GM12873 (cell line): ENCODE measurements around the gene RECQL5.

Experiments used
- TF ChIP-seq, protein P1 (sequence below): IDR thresholded peaks from 2 replicates; pipeline ENCODE4 v1.5.1; 2012; ENCODE audit warnings: low read depth, mild to moderate bottlenecking, moderate library complexity, low read length, control low read depth; ENCODE audit not compliant: insufficient read depth; ENCODE audit errors: missing control alignments

RECQL5 gene

DNA sequence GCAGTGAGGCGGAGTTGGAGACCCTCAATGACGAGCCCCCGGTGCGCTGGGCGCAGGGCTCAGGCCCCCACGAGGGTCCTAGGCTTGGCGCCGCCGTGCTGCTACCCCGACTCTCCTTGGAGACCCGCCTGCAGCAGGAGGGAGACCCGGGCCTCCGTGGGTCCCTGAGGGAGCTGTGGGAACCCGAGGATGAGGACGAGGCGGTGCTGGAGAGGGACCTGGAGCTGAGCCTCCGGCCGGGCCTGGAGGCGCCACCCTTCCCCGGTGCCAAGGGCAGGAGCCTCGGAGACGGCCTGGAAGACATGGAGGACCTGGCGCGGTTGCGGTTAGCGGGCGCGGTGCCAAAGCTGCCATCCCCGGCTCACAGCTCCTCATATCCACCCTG, 77.0 kb downstream of the RECQL5 start:
- TF ChIP-seq, protein P1, sequence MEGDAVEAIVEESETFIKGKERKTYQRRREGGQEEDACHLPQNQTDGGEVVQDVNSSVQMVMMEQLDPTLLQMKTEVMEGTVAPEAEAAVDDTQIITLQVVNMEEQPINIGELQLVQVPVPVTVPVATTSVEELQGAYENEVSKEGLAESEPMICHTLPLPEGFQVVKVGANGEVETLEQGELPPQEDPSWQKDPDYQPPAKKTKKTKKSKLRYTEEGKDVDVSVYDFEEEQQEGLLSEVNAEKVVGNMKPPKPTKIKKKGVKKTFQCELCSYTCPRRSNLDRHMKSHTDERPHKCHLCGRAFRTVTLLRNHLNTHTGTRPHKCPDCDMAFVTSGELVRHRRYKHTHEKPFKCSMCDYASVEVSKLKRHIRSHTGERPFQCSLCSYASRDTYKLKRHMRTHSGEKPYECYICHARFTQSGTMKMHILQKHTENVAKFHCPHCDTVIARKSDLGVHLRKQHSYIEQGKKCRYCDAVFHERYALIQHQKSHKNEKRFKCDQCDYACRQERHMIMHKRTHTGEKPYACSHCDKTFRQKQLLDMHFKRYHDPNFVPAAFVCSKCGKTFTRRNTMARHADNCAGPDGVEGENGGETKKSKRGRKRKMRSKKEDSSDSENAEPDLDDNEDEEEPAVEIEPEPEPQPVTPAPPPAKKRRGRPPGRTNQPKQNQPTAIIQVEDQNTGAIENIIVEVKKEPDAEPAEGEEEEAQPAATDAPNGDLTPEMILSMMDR: no peak

DNA sequence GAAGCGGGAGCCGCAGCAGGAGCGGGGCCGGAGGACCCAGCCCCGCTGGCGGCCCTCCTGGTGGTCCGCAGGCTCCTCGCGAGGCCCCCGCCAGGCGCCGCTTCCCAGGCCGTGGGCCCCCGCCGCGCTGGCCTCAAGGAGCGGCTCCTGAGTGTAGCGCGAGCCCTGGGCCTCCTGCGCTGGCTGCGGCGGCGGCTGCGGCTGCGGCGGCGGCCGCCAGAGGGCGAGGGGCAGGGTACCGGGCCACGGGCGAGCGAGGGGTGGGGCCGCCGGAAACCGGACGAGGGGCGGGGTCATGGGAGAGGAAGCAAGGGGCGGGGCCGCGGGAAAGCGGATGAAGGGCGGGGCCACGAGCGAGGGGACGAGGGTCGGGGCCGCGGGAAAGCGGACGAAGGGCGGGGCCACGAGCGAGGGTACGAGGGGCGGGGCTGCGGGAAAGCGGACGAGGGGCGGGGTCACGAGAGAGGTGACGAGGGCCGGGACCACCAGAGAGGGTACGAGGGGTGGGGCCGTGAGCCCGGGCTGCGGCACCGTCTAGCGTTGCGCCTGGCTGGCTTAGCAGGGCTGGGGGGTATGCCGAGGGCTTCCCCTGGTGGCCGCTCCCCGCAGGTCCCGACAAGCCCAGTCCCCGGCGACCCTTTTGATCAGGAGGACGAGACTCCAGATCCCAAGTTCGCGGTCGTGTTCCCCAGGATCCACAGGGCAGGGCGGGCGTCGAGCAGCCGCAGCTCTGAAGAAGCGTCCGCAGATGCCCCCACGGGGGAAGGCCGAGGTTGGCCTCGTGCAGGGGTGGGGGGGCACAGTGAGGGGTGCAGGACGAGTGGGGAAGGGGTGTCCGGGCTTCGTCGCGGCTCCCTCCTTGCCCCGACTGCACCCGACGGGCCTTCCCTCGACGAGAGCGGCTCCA, 77.7 kb downstream of the RECQL5 start:
- TF ChIP-seq, protein P1: peak; percentile 56

DNA sequence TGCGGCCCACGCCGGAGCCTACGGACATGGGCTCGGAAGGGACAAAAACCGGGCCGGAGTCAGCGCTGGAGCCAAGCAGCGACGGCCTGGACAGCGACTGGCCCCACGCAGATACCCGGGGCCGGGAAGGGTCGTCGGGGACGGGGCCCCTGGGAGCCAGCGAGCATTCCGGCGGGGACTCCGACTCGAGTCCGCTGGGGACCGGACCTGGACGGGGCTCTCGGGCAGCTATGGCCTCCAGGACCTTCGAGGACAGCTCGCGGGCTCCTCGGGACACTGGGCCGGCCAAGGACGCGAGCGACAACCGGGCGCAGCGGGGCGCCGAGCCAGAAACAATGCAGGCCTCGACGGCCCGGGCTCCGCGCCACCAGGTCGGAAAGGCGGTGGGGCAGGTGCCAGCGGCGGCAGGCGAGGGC, 78.3 kb downstream of the RECQL5 start:
- TF ChIP-seq, protein P1: no peak

DNA sequence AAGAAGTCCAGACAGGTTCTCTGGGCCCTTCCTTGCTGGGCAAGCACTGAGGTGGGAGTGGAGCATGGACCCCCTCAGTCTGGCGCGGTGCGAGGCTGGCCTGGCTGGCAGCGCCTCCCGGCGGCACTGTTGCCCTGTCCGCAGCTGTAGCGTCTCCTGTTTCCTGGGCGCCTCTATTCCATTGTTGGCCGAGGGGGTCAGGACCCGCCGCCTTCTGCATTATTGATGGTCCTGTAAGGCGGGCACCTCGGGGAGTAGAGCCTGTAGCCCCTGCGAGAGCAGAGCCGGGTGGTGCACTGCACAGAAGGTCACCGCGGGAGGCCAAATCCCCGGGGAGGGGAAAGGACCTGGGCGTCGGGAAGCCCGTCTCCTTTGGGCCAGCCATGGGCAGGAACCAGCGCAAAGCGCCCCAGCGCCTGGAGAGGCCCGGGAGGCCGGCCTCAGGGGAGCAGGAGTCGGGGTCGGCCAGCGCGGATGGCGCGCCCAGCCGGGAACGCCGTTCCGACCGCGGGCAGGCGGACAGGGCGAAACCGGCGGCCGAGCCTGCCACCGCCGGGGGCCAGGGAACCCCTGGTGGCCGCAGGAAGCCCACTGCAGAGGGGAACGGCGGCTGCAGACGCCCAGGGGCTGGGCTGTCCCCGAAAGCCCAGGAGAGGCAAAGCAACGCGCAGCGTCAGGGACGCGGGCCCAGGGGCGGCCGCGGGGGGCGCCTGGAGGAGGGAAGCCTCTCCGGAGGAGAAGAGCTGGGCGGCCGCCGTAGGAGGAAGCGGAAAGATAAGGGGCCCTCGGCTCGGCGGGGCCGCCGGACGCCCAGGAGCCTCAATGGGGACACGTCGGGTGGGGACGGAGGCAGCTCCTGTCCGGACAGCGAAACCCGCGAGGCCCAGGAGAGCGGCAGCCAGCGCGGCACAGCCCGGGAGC, 79.0 kb downstream of the RECQL5 start, which contains the start of gene MYO15B:
Gene MYO15B, plus strand, starts transcription at position 126 of the 921 bp plus-strand sequence. Its CDS starts 258 bp downstream, at position 384.
- TF ChIP-seq, protein P1: peak; percentile 21

DNA sequence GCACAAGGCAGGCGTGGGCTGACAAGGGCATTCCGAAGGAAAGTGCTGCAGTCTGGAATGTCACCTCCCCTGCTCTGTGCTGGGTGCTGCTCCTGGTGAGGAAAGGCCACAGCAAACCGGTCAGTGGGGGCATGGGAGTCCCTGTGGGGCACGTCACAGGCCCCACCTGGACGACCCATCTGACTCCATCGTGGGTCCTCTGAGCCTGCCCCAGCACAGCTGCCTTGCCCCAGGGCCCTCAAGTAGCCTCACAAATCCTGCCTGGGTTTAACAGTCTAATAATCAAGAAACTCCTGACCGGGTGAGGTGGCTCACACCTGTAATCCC, 82.1 kb downstream of the RECQL5 start:
- TF ChIP-seq, protein P1: no peak
